ENCODE measurements around the gene SUSD1. TPM values are rescaled to one million over a fixed set of nuclear protein-coding genes. Genes with fewer than 3 reads are reported as not detected.

Gene SUSD1
- polyA plus RNA-seq, 2 donors, result 1.2 to 1.8 TPM

DNA sequence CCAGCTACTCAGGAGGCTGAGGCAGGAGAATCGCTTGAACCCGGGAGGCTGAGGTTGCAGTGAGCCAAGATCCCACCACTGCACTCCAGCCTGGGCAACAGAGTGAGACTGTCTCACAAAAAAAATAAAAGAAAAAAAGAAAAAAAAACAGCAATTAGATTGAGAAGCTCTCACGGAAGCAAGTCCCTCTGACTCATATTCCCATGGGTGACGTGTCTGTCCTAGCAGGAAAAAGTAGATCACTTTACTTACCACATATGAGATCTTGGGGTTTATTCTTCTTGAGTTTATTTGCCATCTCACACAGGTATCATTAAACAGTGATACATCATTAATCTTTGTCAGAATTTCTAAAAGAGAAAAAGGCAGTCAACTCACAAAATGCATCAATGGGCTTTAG lies 62.6 kb downstream of the SUSD1 start:
- no peaks in the 10 kb centered on the region for H3K27me3 ChIP-seq (ENCODE audit: control insufficient read depth in 1 of 2, insufficient read depth in 2 of 2, low read length in 2 of 2)
- H3K27ac ChIP-seq (ENCODE audit: low read depth in 2 of 2, low read length in 1 of 2), result peak overlapping the region; percentile 51 to 78
- WGBS, 2 donors, result 56 to 70% methylated on average over 4 of the region's 4 CpGs
- H3K9me3 ChIP-seq (ENCODE audit: control insufficient read depth in 2 of 2, insufficient read depth in 1 of 2, low read depth in 1 of 2, low read length in 1 of 2), result no peaks in the 10 kb centered on the region
- H3K4me1 ChIP-seq (ENCODE audit: control insufficient read depth in 2 of 2, insufficient read depth in 2 of 2, low read length in 1 of 2), result peaks cover 0 to 2% of the 10 kb centered on the region in 2 donors
- no peak overlapping the region for H3K4me3 ChIP-seq (ENCODE audit: low read depth in 1 of 2, low read length in 2 of 2)
- peaks cover 0 to 5% of the 10 kb centered on the region in 2 donors for H3K36me3 ChIP-seq (ENCODE audit: control insufficient read depth in 2 of 2, insufficient read depth in 2 of 2, low read length in 1 of 2)

DNA sequence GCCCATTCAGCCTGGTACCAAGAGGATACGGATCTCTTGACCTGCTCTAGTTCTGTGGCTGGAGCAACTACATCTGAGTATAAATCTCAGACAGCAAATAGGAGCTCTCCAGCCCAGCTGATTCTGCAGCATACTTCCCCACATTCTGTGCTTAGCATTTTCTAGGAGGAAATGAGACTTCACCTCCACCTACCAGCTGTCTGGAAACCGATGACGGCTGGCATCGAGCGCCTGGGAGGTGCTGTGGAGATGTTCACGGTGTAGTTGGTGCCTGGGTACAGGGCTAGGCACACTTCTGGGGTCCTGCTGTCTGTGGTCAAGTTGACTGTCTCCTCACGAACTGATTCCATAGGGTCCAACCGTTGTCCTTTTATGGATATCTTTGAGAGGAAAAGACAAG lies 63.6 kb downstream of the SUSD1 start:
- 89 to 94% methylated on average over 8 of the region's 8 CpGs for WGBS, 2 donors
- no peaks in the 10 kb centered on the region for H3K27me3 ChIP-seq (ENCODE audit: control insufficient read depth in 1 of 2, insufficient read depth in 2 of 2, low read length in 2 of 2)
- no peak overlapping the region for H3K4me3 ChIP-seq (ENCODE audit: low read depth in 1 of 2, low read length in 2 of 2)
- H3K9me3 ChIP-seq (ENCODE audit: control insufficient read depth in 2 of 2, insufficient read depth in 1 of 2, low read depth in 1 of 2, low read length in 1 of 2), result no peaks in the 10 kb centered on the region
- H3K36me3 ChIP-seq (ENCODE audit: control insufficient read depth in 2 of 2, insufficient read depth in 2 of 2, low read length in 1 of 2), result peaks cover 0 to 5% of the 10 kb centered on the region in 2 donors
- no peak overlapping the region for H3K27ac ChIP-seq (ENCODE audit: low read depth in 2 of 2, low read length in 1 of 2)
- peaks cover 0 to 2% of the 10 kb centered on the region in 2 donors for H3K4me1 ChIP-seq (ENCODE audit: control insufficient read depth in 2 of 2, insufficient read depth in 2 of 2, low read length in 1 of 2)

GRCh38 chr9:112110777-112111113 lies 64.4 kb downstream of the SUSD1 start:
- no peak overlapping the region for H3K4me3 ChIP-seq (ENCODE audit: low read depth in 1 of 2, low read length in 2 of 2)
- H3K27ac ChIP-seq (ENCODE audit: low read depth in 2 of 2, low read length in 1 of 2), result no peak overlapping the region
- H3K27me3 ChIP-seq (ENCODE audit: control insufficient read depth in 1 of 2, insufficient read depth in 2 of 2, low read length in 2 of 2), result no peaks in the 10 kb centered on the region
- H3K4me1 ChIP-seq (ENCODE audit: control insufficient read depth in 2 of 2, insufficient read depth in 2 of 2, low read length in 1 of 2), result peaks cover 0 to 2% of the 10 kb centered on the region in 2 donors
- 64 to 83% methylated on average over 2 of the region's 2 CpGs for WGBS, 2 donors
- H3K36me3 ChIP-seq (ENCODE audit: control insufficient read depth in 2 of 2, insufficient read depth in 2 of 2, low read length in 1 of 2), result peaks cover 0 to 5% of the 10 kb centered on the region in 2 donors
- H3K9me3 ChIP-seq (ENCODE audit: control insufficient read depth in 2 of 2, insufficient read depth in 1 of 2, low read depth in 1 of 2, low read length in 1 of 2), result no peaks in the 10 kb centered on the region

GRCh38 chr9:112110094-112110776 lies 64.9 kb downstream of the SUSD1 start:
- Histone ChIP-seq H3K4me1 (ENCODE audit: control insufficient read depth in 2 of 2, insufficient read depth in 2 of 2, low read length in 1 of 2) (peaks cover 0 to 2% of the 10 kb centered on the region in 2 donors), H3K36me3 (ENCODE audit: control insufficient read depth in 2 of 2, insufficient read depth in 2 of 2, low read length in 1 of 2) (peaks cover 0 to 5% of the 10 kb centered on the region in 2 donors), H3K9me3 (ENCODE audit: control insufficient read depth in 2 of 2, insufficient read depth in 1 of 2, low read depth in 1 of 2, low read length in 1 of 2) (no peaks in the 10 kb centered on the region), H3K27me3 (ENCODE audit: control insufficient read depth in 1 of 2, insufficient read depth in 2 of 2, low read length in 2 of 2) (no peaks in the 10 kb centered on the region), H3K27ac (ENCODE audit: low read depth in 2 of 2, low read length in 1 of 2) (no peak overlapping the region), H3K4me3 (ENCODE audit: low read depth in 1 of 2, low read length in 2 of 2) (no peak overlapping the region)
- 68 to 71% methylated on average over 9 of the region's 9 CpGs for WGBS, 2 donors

DNA sequence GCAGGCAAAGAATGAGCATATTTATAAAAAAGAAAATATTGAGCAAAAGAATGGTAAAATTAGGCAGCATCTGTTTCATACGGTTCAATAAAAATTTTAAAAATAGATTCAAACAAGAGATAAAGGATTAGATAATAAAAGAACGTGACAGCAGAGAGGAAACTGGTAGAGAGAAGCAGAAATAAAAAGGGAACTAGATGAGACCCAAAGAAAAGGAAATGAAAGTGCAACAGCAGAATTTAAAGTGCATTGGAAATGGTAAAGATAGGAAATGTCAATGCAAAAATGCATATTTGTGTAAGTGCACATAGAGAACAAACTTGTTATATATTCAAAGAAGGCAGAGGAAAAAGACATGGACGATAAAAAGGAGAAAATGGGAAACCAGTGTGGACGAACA lies 70.2 kb downstream of the SUSD1 start:
- WGBS, 2 donors, result 75 to 86% methylated on average over 4 of the region's 4 CpGs
- Histone ChIP-seq H3K27me3 (ENCODE audit: control insufficient read depth in 1 of 2, insufficient read depth in 2 of 2, low read length in 2 of 2) (no peaks in the 10 kb centered on the region), H3K9me3 (ENCODE audit: control insufficient read depth in 2 of 2, insufficient read depth in 1 of 2, low read depth in 1 of 2, low read length in 1 of 2) (no peaks in the 10 kb centered on the region), H3K4me1 (ENCODE audit: control insufficient read depth in 2 of 2, insufficient read depth in 2 of 2, low read length in 1 of 2) (no peaks in the 10 kb centered on the region), H3K36me3 (ENCODE audit: control insufficient read depth in 2 of 2, insufficient read depth in 2 of 2, low read length in 1 of 2) (no peaks in the 10 kb centered on the region), H3K4me3 (ENCODE audit: low read depth in 1 of 2, low read length in 2 of 2) (no peak overlapping the region), H3K27ac (ENCODE audit: low read depth in 2 of 2, low read length in 1 of 2) (no peak overlapping the region)

DNA sequence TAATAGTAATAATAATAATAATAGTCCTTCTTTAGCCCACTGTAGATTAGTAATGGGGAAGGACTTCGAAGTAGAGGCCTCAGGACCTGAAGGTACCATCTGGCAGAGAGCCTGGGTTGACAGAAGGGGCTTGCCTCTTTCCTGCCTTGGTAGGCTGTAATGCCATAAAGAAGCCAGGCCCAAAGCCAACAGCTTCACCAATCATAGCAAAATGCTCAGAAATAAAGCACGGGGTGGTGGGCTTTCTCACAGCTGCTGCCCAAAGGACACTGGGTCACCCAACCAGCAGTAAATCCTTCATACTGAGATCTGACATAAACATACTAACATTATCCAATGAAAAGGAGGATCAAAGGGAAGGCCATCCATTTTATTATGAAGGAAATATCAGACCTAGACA lies 70.7 kb downstream of the SUSD1 start:
- 89 to 98% methylated on average over 2 of the region's 2 CpGs for WGBS, 2 donors
- no peaks in the 10 kb centered on the region for H3K4me1 ChIP-seq (ENCODE audit: control insufficient read depth in 2 of 2, insufficient read depth in 2 of 2, low read length in 1 of 2)
- H3K36me3 ChIP-seq (ENCODE audit: control insufficient read depth in 2 of 2, insufficient read depth in 2 of 2, low read length in 1 of 2), result no peaks in the 10 kb centered on the region
- H3K4me3 ChIP-seq (ENCODE audit: low read depth in 1 of 2, low read length in 2 of 2), result no peak overlapping the region
- no peaks in the 10 kb centered on the region for H3K27me3 ChIP-seq (ENCODE audit: control insufficient read depth in 1 of 2, insufficient read depth in 2 of 2, low read length in 2 of 2)
- no peak overlapping the region for H3K27ac ChIP-seq (ENCODE audit: low read depth in 2 of 2, low read length in 1 of 2)
- H3K9me3 ChIP-seq (ENCODE audit: control insufficient read depth in 2 of 2, insufficient read depth in 1 of 2, low read depth in 1 of 2, low read length in 1 of 2), result no peaks in the 10 kb centered on the region

GRCh38 chr9:112103405-112103804 lies 71.7 kb downstream of the SUSD1 start:
- WGBS, 2 donors, result 94% methylated on average over 5 of the region's 5 CpGs
- Histone ChIP-seq H3K27ac (ENCODE audit: low read depth in 2 of 2, low read length in 1 of 2) (no peak overlapping the region), H3K4me3 (ENCODE audit: low read depth in 1 of 2, low read length in 2 of 2) (no peak overlapping the region), H3K36me3 (ENCODE audit: control insufficient read depth in 2 of 2, insufficient read depth in 2 of 2, low read length in 1 of 2) (no peaks in the 10 kb centered on the region), H3K27me3 (ENCODE audit: control insufficient read depth in 1 of 2, insufficient read depth in 2 of 2, low read length in 2 of 2) (no peaks in the 10 kb centered on the region), H3K4me1 (ENCODE audit: control insufficient read depth in 2 of 2, insufficient read depth in 2 of 2, low read length in 1 of 2) (no peaks in the 10 kb centered on the region), H3K9me3 (ENCODE audit: control insufficient read depth in 2 of 2, insufficient read depth in 1 of 2, low read depth in 1 of 2, low read length in 1 of 2) (no peaks in the 10 kb centered on the region)

GRCh38 chr9:112097712-112098688 lies 77.1 kb downstream of the SUSD1 start:
- H3K4me1 ChIP-seq (ENCODE audit: control insufficient read depth in 2 of 2, insufficient read depth in 2 of 2, low read length in 1 of 2), result no peaks in the 10 kb centered on the region
- H3K9me3 ChIP-seq (ENCODE audit: control insufficient read depth in 2 of 2, insufficient read depth in 1 of 2, low read depth in 1 of 2, low read length in 1 of 2), result no peaks in the 10 kb centered on the region
- H3K36me3 ChIP-seq (ENCODE audit: control insufficient read depth in 2 of 2, insufficient read depth in 2 of 2, low read length in 1 of 2), result no peaks in the 10 kb centered on the region
- WGBS, 2 donors, result 72 to 75% methylated on average over 15 of the region's 15 CpGs
- H3K4me3 ChIP-seq (ENCODE audit: low read depth in 1 of 2, low read length in 2 of 2), result no peak overlapping the region
- no peak overlapping the region for H3K27ac ChIP-seq (ENCODE audit: low read depth in 2 of 2, low read length in 1 of 2)
- no peaks in the 10 kb centered on the region for H3K27me3 ChIP-seq (ENCODE audit: control insufficient read depth in 1 of 2, insufficient read depth in 2 of 2, low read length in 2 of 2)

DNA sequence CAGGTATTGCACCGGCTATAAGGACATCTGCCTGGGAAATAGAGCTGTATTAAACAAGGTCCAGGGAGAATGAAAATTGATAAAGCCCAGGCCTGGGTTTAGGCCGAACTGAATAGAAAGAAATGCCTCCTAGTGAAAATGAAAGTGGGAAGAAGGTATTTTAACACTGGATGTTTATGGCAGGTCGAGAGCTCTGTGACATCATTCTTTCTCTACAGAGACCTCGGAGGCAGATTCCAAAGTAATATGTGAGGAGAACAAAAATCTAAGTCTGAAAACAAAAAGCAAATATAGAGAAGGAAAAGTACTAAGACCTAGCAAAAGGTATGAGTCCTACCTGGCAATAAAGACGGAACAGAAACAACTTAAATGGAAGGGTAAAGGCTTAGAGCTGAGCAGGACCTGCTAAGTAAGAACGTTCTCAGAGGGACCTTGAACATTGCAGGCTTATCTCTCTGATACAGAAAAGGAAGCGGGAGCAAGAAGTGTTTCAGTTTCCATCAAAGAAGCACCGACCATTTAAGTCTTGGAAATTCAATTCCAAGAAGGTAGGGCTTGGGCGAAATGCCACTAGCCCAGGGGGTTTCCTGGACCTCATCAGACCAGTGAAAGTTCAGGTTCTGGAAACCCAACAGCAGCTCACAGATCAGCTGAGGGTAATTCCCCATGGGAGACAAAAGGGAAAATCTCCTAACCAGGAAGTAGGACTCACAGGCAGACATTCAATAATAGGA lies 80.0 kb downstream of the SUSD1 start:
- H3K4me1 ChIP-seq (ENCODE audit: control insufficient read depth in 2 of 2, insufficient read depth in 2 of 2, low read length in 1 of 2), result no peaks in the 10 kb centered on the region
- H3K4me3 ChIP-seq (ENCODE audit: low read depth in 1 of 2, low read length in 2 of 2), result no peak overlapping the region
- 58 to 62% methylated on average over 9 of the region's 9 CpGs for WGBS, 2 donors
- no peak overlapping the region for H3K27ac ChIP-seq (ENCODE audit: low read depth in 2 of 2, low read length in 1 of 2)
- no peaks in the 10 kb centered on the region for H3K27me3 ChIP-seq (ENCODE audit: control insufficient read depth in 1 of 2, insufficient read depth in 2 of 2, low read length in 2 of 2)
- no peaks in the 10 kb centered on the region for H3K36me3 ChIP-seq (ENCODE audit: control insufficient read depth in 2 of 2, insufficient read depth in 2 of 2, low read length in 1 of 2)
- H3K9me3 ChIP-seq (ENCODE audit: control insufficient read depth in 2 of 2, insufficient read depth in 1 of 2, low read depth in 1 of 2, low read length in 1 of 2), result no peaks in the 10 kb centered on the region

All from esophagus (tissue), 2 donors.